Osteoblast (primary cell): Measurements from ENCODE around the gene ABLIM2. TPM values are rescaled to one million over a fixed set of nuclear protein-coding genes. Genes with fewer than 3 reads are reported as not detected.

ENCODE experiments used
- DNase-seq: peaks from one replicate; pipeline ENCODE4 v3.0.0; 2011; ENCODE audit warnings: low spot score, mixed read lengths; ENCODE audit not compliant: insufficient read length; ENCODE audit errors: missing footprints
- H2AFZ ChIP-seq: 2 replicates; pipeline ENCODE4 v1.6.0; 2011; ENCODE audit warnings: mild to moderate bottlenecking, low read length
- H3K27ac ChIP-seq: 2 replicates; pipeline ENCODE4 v1.5.1; 2011; ENCODE audit warnings: mild to moderate bottlenecking, low read depth, low read length, moderate library complexity
- H3K27me3 ChIP-seq: 2 replicates; pipeline ENCODE4 v1.6.0; 2012; ENCODE audit warnings: mild to moderate bottlenecking, control low read depth, inconsistent platforms, low read length, moderate library complexity; ENCODE audit not compliant: insufficient read depth
- H3K36me3 ChIP-seq: 2 replicates; pipeline ENCODE4 v1.5.1; 2011; ENCODE audit warnings: mild to moderate bottlenecking, low read length, control low read depth, moderate library complexity; ENCODE audit not compliant: insufficient read depth
- H3K4me1 ChIP-seq: 2 replicates; pipeline ENCODE4 v1.5.1; 2011; ENCODE audit warnings: mild to moderate bottlenecking, low read length, control low read depth, moderate library complexity; ENCODE audit not compliant: insufficient read depth
- H3K4me2 ChIP-seq: 2 replicates; pipeline ENCODE4 v1.6.0; 2011; ENCODE audit warnings: mild to moderate bottlenecking, low read length; ENCODE audit not compliant: insufficient read depth
- H3K4me3 ChIP-seq: fragments of 200-600 bp; sonication (generic); 3 replicates; pipeline ENCODE4 v1.5.1; 2012; ENCODE audit warnings: mild to moderate bottlenecking, low read length, inconsistent platforms; ENCODE audit not compliant: insufficient read depth
- H3K79me2 ChIP-seq: 2 replicates; pipeline ENCODE4 v1.6.0; 2012; ENCODE audit warnings: mild to moderate bottlenecking, low read length, control low read depth, inconsistent platforms; ENCODE audit not compliant: insufficient read depth
- H3K9me3 ChIP-seq: 2 replicates; pipeline ENCODE4 v1.5.1; 2011; ENCODE audit warnings: low read depth, low read length, control low read depth
- H4K20me1 ChIP-seq: 2 replicates; pipeline ENCODE4 v1.6.0; 2012; ENCODE audit warnings: mild to moderate bottlenecking, low read length, control low read depth; ENCODE audit not compliant: insufficient read depth
- total RNA-seq: library from RNA; depleted of rRNA; stranded (reverse); fragments of >200 nt; gene quantifications from 2 replicates; pipeline ENCODE4 v1.2.3, GENCODE V29; 2012
- TF ChIP-seq, protein P1 (sequence below): IDR thresholded peaks from 2 replicates; pipeline ENCODE4 v1.5.1; 2011; ENCODE audit warnings: mild to moderate bottlenecking, low read depth, low read length, moderate library complexity; ENCODE audit errors: extremely low read depth

Gene ABLIM2
- total RNA-seq, 1 donor = 0.36 TPM

DNA sequence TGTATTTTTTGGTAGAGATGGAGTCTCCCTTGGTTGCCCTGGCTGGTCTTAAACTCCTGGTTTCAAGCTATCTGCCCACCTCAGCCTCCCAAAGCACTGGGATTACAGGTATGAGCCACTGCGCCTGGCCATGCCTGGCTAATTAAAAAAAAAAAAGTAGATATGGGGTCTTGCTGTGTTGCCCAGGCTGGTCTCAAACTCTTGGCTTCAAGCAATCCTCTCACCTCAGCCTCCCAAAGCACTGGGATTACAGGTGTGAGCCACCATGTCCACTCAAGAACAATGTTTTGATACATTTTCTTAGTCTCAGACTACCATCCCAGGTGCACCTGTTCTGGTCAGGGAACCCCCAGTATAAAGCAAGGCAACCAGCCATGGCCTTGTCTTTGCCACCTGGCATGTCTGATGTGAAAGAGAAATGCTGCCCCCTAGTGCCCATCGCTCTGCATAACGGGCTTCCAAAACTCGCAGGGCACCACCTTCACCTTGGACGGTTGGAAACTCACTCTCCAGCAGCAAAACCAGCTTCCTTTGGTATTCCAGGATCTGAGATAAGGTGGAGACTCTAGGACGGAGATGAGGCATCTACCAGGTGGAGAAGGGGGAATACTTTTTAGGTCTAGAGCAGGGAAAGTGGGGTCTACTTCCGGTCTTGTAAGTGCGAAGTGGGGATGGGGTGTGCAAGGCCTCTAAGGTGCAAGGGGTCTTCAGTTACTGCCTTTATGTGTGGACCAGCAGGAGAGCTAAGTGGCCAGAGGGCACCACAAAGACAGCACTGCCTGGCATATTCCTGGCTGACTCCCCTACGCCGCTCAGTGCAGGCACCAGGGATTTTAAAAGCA lies 171.2 kb downstream of the ABLIM2 start:
- TF ChIP-seq, protein P1, sequence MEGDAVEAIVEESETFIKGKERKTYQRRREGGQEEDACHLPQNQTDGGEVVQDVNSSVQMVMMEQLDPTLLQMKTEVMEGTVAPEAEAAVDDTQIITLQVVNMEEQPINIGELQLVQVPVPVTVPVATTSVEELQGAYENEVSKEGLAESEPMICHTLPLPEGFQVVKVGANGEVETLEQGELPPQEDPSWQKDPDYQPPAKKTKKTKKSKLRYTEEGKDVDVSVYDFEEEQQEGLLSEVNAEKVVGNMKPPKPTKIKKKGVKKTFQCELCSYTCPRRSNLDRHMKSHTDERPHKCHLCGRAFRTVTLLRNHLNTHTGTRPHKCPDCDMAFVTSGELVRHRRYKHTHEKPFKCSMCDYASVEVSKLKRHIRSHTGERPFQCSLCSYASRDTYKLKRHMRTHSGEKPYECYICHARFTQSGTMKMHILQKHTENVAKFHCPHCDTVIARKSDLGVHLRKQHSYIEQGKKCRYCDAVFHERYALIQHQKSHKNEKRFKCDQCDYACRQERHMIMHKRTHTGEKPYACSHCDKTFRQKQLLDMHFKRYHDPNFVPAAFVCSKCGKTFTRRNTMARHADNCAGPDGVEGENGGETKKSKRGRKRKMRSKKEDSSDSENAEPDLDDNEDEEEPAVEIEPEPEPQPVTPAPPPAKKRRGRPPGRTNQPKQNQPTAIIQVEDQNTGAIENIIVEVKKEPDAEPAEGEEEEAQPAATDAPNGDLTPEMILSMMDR = peak; percentile 93

DNA sequence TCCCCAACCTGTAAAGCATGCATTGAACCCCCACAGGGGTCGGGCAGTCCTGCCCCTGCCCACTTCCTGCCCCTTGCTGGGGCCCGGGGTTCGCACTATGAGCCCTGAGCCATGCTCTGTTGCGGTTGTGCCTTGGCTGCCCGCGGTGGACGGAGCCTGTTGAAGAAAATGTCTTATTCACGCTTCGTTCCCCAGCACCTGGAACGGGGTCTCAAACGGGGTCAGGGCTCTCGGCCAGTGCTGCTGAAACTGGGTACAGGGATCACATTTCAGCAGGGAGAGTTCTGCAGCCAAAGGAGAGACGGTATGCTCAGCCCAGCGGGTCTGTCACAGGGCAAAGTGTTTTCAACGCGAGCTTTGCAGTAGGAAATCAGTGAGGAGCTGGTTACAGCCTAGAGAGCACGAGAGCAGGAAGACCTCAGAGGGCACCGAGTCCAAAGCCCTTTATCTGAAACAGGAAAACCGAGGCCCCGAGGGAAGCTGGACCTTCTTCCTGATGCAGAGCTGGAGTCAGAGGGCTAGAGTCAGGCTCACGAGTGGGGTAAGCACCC lies 172.6 kb downstream of the ABLIM2 start:
- no peaks in the 10 kb centered on the region for H3K36me3 ChIP-seq
- no peaks in the 10 kb centered on the region for H3K27me3 ChIP-seq
- peak overlapping the region; percentile 58 for H3K4me3 ChIP-seq
- DNase-seq = peak; percentile 84
- peaks cover 2% of the 10 kb centered on the region for H3K9me3 ChIP-seq
- H3K79me2 ChIP-seq = peaks cover 15% of the 10 kb centered on the region
- H3K27ac ChIP-seq = peak overlapping the region; percentile 28
- peak overlapping the region; percentile 78 for H3K4me2 ChIP-seq
- H4K20me1 ChIP-seq = no peaks in the 10 kb centered on the region
- H3K4me1 ChIP-seq = peaks cover 17% of the 10 kb centered on the region
- TF ChIP-seq, protein P1 = no peak
- H2AFZ ChIP-seq = peak overlapping the region; percentile 93

More for the DNA sequence above, 171.2 kb downstream of the ABLIM2 start:
- H3K79me2 ChIP-seq = peaks cover 15% of the 10 kb centered on the region
- H3K36me3 ChIP-seq = no peaks in the 10 kb centered on the region
- H3K4me3 ChIP-seq = no peak overlapping the region
- H3K27me3 ChIP-seq = no peaks in the 10 kb centered on the region
- no peaks in the 10 kb centered on the region for H4K20me1 ChIP-seq
- no peak overlapping the region for H3K27ac ChIP-seq
- H3K9me3 ChIP-seq = peaks cover 2% of the 10 kb centered on the region
- no peak overlapping the region for H3K4me2 ChIP-seq
- peaks cover 17% of the 10 kb centered on the region for H3K4me1 ChIP-seq
- no peak overlapping the region for H2AFZ ChIP-seq
- DNase-seq = peak; percentile 95

DNA sequence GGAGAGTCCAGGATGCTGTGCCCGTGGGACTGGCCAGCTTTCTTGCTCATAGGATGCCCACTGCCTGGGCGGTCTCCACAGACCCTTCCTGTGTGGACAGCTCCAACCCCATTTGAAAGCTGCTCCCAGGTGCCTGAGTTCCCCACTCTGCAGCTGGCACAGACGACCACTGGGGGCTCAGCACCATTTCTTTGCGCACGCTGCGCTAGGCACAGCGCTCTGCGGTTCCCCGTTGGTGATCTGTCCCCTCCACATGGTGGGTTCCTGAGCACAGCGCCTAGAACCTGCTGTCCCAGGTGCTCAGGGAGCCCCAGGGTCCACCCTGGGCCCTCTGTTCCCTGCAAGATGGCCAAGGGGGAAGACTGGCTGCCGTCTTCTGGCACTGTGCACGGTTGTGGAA lies 173.5 kb downstream of the ABLIM2 start:
- no peak overlapping the region for H3K4me2 ChIP-seq
- no peak overlapping the region for H2AFZ ChIP-seq

More for the DNA sequence above, 173.5 kb downstream of the ABLIM2 start:
- H3K4me1 ChIP-seq = peaks cover 20% of the 10 kb centered on the region
- no peaks in the 10 kb centered on the region for H3K27me3 ChIP-seq
- peak; percentile 62 for DNase-seq
- no peak overlapping the region for H3K4me3 ChIP-seq
- TF ChIP-seq, protein P1 = no peak
- H3K9me3 ChIP-seq = peaks cover 2% of the 10 kb centered on the region
- H3K27ac ChIP-seq = no peak overlapping the region
- no peaks in the 10 kb centered on the region for H3K36me3 ChIP-seq
- peaks cover 15% of the 10 kb centered on the region for H3K79me2 ChIP-seq
- no peaks in the 10 kb centered on the region for H4K20me1 ChIP-seq
